ENCODE measurements around the gene PLCXD1. TPM values are rescaled to one million over a fixed set of nuclear protein-coding genes. Genes with fewer than 3 reads are reported as not detected.

PLCXD1 gene
- polyA plus RNA-seq, 3 donors: 2.9 to 28.7 (median 6.7) TPM

DNA sequence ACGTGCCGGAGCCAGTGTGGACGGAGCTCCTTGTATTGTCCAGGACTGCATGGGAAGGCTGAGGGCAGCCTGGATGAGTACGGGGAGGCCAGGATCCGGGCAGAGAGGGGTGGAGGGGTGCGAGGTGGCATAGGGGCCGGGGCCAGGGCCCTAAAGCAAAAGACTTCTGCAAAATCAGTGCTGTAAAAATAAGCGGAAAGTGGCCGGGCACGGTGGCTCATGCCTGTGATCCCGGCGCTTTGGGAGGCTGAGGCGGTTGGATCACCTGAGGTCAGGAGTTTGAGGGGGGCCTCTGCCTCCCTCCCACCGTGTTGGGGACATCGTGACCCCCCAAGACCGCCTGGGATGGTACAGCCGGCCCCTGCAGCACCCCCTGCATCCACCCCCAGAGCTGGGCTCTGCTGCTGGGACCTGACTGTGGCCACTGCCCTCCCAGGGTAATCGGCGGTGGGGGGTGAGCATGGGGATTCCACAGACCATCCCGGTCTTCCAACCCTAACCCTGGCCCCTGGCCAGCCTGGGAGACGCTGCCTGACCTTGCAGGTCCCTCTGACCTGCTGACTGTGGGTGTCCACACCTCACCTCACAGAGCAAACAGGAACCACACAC is 23.4 kb upstream of the PLCXD1 start:
- no peak overlapping the region for H2AFZ ChIP-seq (ENCODE audit: insufficient read depth, low read depth, low read length, poor library complexity, severe bottlenecking)
- WGBS (ENCODE audit: insufficient coverage): 88% methylated on average over 17 of the region's 21 CpGs
- H3K4me3 ChIP-seq (replicated peaks in 1 of 3; ENCODE audit: low read depth in 2 of 3, low read length in 3 of 3): no peak overlapping the region
- TF ChIP-seq, protein P1, sequence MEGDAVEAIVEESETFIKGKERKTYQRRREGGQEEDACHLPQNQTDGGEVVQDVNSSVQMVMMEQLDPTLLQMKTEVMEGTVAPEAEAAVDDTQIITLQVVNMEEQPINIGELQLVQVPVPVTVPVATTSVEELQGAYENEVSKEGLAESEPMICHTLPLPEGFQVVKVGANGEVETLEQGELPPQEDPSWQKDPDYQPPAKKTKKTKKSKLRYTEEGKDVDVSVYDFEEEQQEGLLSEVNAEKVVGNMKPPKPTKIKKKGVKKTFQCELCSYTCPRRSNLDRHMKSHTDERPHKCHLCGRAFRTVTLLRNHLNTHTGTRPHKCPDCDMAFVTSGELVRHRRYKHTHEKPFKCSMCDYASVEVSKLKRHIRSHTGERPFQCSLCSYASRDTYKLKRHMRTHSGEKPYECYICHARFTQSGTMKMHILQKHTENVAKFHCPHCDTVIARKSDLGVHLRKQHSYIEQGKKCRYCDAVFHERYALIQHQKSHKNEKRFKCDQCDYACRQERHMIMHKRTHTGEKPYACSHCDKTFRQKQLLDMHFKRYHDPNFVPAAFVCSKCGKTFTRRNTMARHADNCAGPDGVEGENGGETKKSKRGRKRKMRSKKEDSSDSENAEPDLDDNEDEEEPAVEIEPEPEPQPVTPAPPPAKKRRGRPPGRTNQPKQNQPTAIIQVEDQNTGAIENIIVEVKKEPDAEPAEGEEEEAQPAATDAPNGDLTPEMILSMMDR (IDR thresholded peaks at IDR 0.05): no peak
- no peak overlapping the region for H3K27ac ChIP-seq (ENCODE audit: low read depth in 1 of 2, low read length in 2 of 2)
- H3K79me2 ChIP-seq (ENCODE audit: insufficient read depth, low read length): no peaks in the 10 kb centered on the region
- H3K4me2 ChIP-seq (replicated peaks; ENCODE audit: extremely low read depth, low read length, poor library complexity, severe bottlenecking): no peak overlapping the region
- no peaks in the 10 kb centered on the region for H4K20me1 ChIP-seq (ENCODE audit: insufficient read depth, low read length)
- H3K36me3 ChIP-seq (replicated peaks in 1 of 2; ENCODE audit: control insufficient read depth in 1 of 2, insufficient read depth in 2 of 2, low read length in 2 of 2): no peaks in the 10 kb centered on the region
- Mint-ChIP-seq H3K27me3 (ENCODE audit: low read depth in 3 of 3) (peaks cover 0 to 5% (median 0%) of the 10 kb centered on the region in 3 donors), H3K36me3 (no peaks in the 10 kb centered on the region), H3K9me3 (peaks cover 0 to 21% (median 3%) of the 10 kb centered on the region in 7 donors), H3K4me3 (no peak overlapping the region), H3K27ac (no peak overlapping the region), H3K4me1 (no peaks in the 10 kb centered on the region)
- peaks cover 0 to 27% of the 10 kb centered on the region in 2 donors for H3K9me3 ChIP-seq (replicated peaks in 1 of 2; ENCODE audit: control insufficient read depth in 1 of 2, insufficient read depth in 1 of 2, low read length in 2 of 2)
- no peaks in the 10 kb centered on the region for H3K4me1 ChIP-seq (ENCODE audit: control insufficient read depth in 1 of 2, insufficient read depth in 2 of 2, low read length in 2 of 2)
- peak in 1 of 3 donors; percentile 0 for DNase-seq
- H3K27me3 ChIP-seq (ENCODE audit: control insufficient read depth in 2 of 2, insufficient read depth in 2 of 2, low read length in 2 of 2): no peaks in the 10 kb centered on the region
- H3K9ac ChIP-seq (ENCODE audit: insufficient read depth, low read length, poor library complexity, severe bottlenecking): no peak overlapping the region
- intact Hi-C loops (cut with micrococcal nuclease): no loop called here

DNA sequence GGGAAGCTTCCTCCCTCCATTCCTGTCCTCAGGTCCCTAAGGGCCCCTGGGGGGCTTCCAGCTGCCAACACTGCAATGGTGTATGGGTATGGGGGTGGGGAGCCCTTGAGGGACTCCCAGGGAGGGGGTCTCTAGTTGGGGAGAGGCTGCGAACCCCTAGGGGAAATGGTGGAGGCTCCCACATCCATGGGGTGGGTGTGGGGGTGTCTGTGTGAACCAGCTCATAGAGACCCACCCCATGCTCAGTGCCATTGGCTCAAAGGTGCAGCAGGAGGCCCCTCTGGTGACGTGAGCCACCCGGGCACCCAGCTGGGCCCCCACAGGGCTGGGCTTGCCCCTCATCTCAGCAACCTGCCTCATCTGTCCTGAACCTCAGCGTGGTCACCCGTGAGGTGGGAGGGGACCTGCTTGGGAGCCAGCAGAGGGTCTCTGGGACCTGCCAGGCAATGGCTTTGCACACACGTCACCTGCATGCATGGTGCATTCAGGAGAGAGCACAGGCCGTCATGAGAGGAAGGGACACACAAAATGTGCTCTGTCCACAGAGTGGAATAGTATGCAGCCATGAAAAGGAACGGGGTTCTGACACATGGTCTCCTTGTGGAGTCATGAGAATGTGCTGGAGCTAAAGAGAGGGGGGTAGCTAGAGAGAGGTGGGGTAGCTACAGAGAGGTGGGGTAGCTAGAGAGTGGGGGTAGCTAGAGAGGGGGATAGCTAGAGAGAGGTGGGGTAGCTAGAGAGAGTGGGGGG is 22.7 kb upstream of the PLCXD1 start:
- 89% methylated on average over 7 of the region's 8 CpGs for WGBS (ENCODE audit: insufficient coverage)
- H2AFZ ChIP-seq (ENCODE audit: insufficient read depth, low read depth, low read length, poor library complexity, severe bottlenecking): no peak overlapping the region
- no peak overlapping the region for H3K4me3 ChIP-seq (replicated peaks in 1 of 3; ENCODE audit: low read depth in 2 of 3, low read length in 3 of 3)
- H3K79me2 ChIP-seq (ENCODE audit: insufficient read depth, low read length): no peaks in the 10 kb centered on the region
- peaks cover 0 to 17% (median 2%) of the 10 kb centered on the region in 7 donors for H3K9me3 Mint-ChIP-seq
- no peak overlapping the region for H3K4me3 Mint-ChIP-seq
- H4K20me1 ChIP-seq (ENCODE audit: insufficient read depth, low read length): no peaks in the 10 kb centered on the region
- H3K36me3 ChIP-seq (replicated peaks in 1 of 2; ENCODE audit: control insufficient read depth in 1 of 2, insufficient read depth in 2 of 2, low read length in 2 of 2): no peaks in the 10 kb centered on the region
- TF ChIP-seq, protein P1 (IDR thresholded peaks at IDR 0.05): no peak
- H3K4me1 ChIP-seq (ENCODE audit: control insufficient read depth in 1 of 2, insufficient read depth in 2 of 2, low read length in 2 of 2): no peaks in the 10 kb centered on the region
- no peak for DNase-seq
- H3K4me1 Mint-ChIP-seq: no peaks in the 10 kb centered on the region
- H3K27ac ChIP-seq (ENCODE audit: low read depth in 1 of 2, low read length in 2 of 2): no peak overlapping the region
- H3K27ac Mint-ChIP-seq: no peak overlapping the region
- H3K4me2 ChIP-seq (replicated peaks; ENCODE audit: extremely low read depth, low read length, poor library complexity, severe bottlenecking): no peak overlapping the region
- H3K9me3 ChIP-seq (replicated peaks in 1 of 2; ENCODE audit: control insufficient read depth in 1 of 2, insufficient read depth in 1 of 2, low read length in 2 of 2): peaks cover 0 to 20% of the 10 kb centered on the region in 2 donors
- H3K36me3 Mint-ChIP-seq: no peaks in the 10 kb centered on the region
- no peak overlapping the region for H3K9ac ChIP-seq (ENCODE audit: insufficient read depth, low read length, poor library complexity, severe bottlenecking)
- H3K27me3 ChIP-seq (ENCODE audit: control insufficient read depth in 2 of 2, insufficient read depth in 2 of 2, low read length in 2 of 2): no peaks in the 10 kb centered on the region
- intact Hi-C loops (cut with micrococcal nuclease): no loop called here
- H3K27me3 Mint-ChIP-seq (ENCODE audit: low read depth in 3 of 3): peaks cover 0 to 5% (median 0%) of the 10 kb centered on the region in 3 donors

All from CD14-positive monocyte (primary cell).